Esophagus muscularis mucosa (tissue), 4 donors: ENCODE data around the gene DACH1.

Experiments used
- CTCF ChIP-seq, 3 experiments: fragments of 200-600 bp in 2 of 3; fragments of 450-650 bp in 1 of 3; sonication (generic) in 2 of 3; IDR thresholded peaks; one replicate each; pipeline ENCODE4 v1.5.1; 2017 to 2019; ENCODE audit warnings: antibody characterized with exemption in 3 of 3, mild to moderate bottlenecking in 2 of 3, moderate library complexity in 1 of 3
- EP300 ChIP-seq: sonication (generic); formaldehyde crosslinking; IDR thresholded peaks from one replicate; pipeline ENCODE4 v1.6.1; 2017; ENCODE audit warnings: antibody characterized with exemption
- POLR2A ChIP-seq: fragments of 450-650 bp; IDR thresholded peaks from one replicate; pipeline ENCODE4 v1.6.1; 2017; ENCODE audit warnings: antibody characterized with exemption, moderate library complexity, mild to moderate bottlenecking, low read depth
- POLR2AphosphoS5 ChIP-seq, 2 donors: sonication (generic); formaldehyde crosslinking; IDR thresholded peaks; one replicate each; pipeline ENCODE4 v1.6.1; 2017; ENCODE audit warnings: antibody characterized with exemption in 2 of 2

DNA sequence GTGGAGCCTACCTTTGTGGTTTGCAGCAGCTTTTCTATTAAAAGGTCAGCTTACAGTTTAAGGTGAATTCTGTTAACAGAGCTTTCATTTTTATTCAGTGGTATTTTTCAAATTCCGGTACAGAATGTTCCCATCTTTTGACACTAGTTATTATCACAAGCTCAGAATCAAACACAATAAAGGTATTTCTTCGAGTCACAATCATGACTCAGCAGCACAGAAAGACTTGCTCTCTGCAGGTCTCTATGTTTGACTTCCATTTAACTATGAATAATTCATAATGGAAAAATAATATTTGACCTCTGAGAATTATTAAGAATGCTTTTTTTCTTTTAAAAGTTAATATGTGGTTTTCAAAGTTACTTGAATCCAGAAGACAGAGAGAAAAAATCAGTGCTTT lies 28.2 kb downstream of the DACH1 start:
- TF ChIP-seq POLR2AphosphoS5 (IDR thresholded peaks at IDR 0.05) (no peak), CTCF (IDR thresholded peaks at IDR 0.05) (no peak), POLR2A (no peak), EP300 (no peak)
